Ovary (tissue), 3 donors: ENCODE data around the gene UQCRHL.

Source experiments
- CTCF ChIP-seq, 3 donors: fragments of 450-650 bp in 2 of 3; fragments of 200-600 bp in 1 of 3; IDR thresholded peaks; one replicate each; pipeline versions ENCODE4 v1.5.1 to v1.8.0; 2016 to 2022; ENCODE audit warnings: antibody characterized with exemption in 3 of 3, mild to moderate bottlenecking in 1 of 3
- EP300 ChIP-seq: sonication (generic); formaldehyde crosslinking; IDR thresholded peaks from one replicate; pipeline ENCODE4 v1.6.1; 2017; ENCODE audit warnings: antibody characterized with exemption
- donor health status: DM: no; HTN: no; CAD: no.

GRCh38 chr1:15802234-15802965, 5.0 kb downstream of the UQCRHL start:
- no peak for TF ChIP-seq CTCF (IDR thresholded peaks at IDR 0.05)
- no peak for TF ChIP-seq EP300
